Measurements from ENCODE around the gene ZNF429.

- TF ChIP-seq CTCF (IDR thresholded peaks at IDR 0.05) (no peak), EP300 (IDR thresholded peaks at IDR 0.05) (no peak), POLR2A (IDR thresholded peaks at IDR 0.05) (no peak)
Observed at GRCh38 chr19:21519488-21519887, 14.1 kb downstream of the ZNF429 start.

Measured in suprapubic skin (tissue), 3 donors.